ENCODE data around the gene IFIT5. TPM values are rescaled to one million over a fixed set of nuclear protein-coding genes. Genes with fewer than 3 reads are reported as not detected.

IFIT5 gene
- polyA plus RNA-seq, 2 of the 4 experiments (the other 2 are of a cell fraction), result 7.8 to 11.5 TPM

DNA sequence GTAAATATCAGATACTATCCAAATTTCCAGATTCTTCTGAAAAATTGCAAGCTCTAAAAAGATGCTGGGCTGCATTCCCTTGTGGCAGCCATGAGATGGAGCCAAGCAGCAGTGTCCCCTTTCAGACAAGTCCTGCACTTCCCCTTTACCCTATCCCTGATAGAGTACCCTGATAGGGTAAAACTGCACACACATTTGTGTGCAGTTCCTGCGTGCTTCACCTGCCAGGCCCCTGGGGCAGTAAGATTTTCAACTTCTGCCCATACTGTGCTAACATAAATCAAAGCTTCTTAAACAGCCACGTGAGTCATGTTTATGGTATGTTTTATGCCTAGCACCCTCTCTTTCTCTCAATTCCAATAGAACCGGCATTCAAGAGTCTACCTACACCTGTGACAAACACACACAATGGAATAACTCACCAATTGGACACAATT, 52.2 kb downstream of the IFIT5 start (continued):
- TF ChIP-seq, protein P1, sequence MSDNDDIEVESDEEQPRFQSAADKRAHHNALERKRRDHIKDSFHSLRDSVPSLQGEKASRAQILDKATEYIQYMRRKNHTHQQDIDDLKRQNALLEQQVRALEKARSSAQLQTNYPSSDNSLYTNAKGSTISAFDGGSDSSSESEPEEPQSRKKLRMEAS (IDR thresholded peaks at IDR 0.05), result 0 out of 2 replicates have a peak, but pooled peaks have one; percentile 30
- TF ChIP-seq ZSCAN20 (CRISPR knock-in tag; IDR thresholded peaks at IDR 0.05) (no peak), MYC (IDR thresholded peaks at IDR 0.05; ENCODE audit: borderline replicate concordance, low read length) (no peak), ZNF302 (CRISPR knock-in tag; IDR thresholded peaks at IDR 0.05) (no peak), ESRRA (IDR thresholded peaks at IDR 0.05; ENCODE audit: borderline replicate concordance, low read length) (no peak), RNF2 (IDR thresholded peaks at IDR 0.05; ENCODE audit: borderline replicate concordance, low read depth) (no peak), NFE2L2 (conservative IDR thresholded peaks at IDR 0.05; ENCODE audit: low read length) (no peak), RAD21 (conservative IDR thresholded peaks at IDR 0.05 in 1 of 2, IDR thresholded peaks at IDR 0.05 in 1 of 2) (peak; percentile 65 to 70), POLR2A (IDR thresholded peaks at IDR 0.05; ENCODE audit: low read length) (no peak), HDAC2 (IDR thresholded peaks at IDR 0.05) (no peak)
- TF ChIP-seq, protein P2, sequence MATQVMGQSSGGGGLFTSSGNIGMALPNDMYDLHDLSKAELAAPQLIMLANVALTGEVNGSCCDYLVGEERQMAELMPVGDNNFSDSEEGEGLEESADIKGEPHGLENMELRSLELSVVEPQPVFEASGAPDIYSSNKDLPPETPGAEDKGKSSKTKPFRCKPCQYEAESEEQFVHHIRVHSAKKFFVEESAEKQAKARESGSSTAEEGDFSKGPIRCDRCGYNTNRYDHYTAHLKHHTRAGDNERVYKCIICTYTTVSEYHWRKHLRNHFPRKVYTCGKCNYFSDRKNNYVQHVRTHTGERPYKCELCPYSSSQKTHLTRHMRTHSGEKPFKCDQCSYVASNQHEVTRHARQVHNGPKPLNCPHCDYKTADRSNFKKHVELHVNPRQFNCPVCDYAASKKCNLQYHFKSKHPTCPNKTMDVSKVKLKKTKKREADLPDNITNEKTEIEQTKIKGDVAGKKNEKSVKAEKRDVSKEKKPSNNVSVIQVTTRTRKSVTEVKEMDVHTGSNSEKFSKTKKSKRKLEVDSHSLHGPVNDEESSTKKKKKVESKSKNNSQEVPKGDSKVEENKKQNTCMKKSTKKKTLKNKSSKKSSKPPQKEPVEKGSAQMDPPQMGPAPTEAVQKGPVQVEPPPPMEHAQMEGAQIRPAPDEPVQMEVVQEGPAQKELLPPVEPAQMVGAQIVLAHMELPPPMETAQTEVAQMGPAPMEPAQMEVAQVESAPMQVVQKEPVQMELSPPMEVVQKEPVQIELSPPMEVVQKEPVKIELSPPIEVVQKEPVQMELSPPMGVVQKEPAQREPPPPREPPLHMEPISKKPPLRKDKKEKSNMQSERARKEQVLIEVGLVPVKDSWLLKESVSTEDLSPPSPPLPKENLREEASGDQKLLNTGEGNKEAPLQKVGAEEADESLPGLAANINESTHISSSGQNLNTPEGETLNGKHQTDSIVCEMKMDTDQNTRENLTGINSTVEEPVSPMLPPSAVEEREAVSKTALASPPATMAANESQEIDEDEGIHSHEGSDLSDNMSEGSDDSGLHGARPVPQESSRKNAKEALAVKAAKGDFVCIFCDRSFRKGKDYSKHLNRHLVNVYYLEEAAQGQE (IDR thresholded peaks at IDR 0.05), result no peak
- TF ChIP-seq, protein P3, sequence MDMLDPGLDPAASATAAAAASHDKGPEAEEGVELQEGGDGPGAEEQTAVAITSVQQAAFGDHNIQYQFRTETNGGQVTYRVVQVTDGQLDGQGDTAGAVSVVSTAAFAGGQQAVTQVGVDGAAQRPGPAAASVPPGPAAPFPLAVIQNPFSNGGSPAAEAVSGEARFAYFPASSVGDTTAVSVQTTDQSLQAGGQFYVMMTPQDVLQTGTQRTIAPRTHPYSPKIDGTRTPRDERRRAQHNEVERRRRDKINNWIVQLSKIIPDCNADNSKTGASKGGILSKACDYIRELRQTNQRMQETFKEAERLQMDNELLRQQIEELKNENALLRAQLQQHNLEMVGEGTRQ (IDR thresholded peaks at IDR 0.05), result no peak

DNA sequence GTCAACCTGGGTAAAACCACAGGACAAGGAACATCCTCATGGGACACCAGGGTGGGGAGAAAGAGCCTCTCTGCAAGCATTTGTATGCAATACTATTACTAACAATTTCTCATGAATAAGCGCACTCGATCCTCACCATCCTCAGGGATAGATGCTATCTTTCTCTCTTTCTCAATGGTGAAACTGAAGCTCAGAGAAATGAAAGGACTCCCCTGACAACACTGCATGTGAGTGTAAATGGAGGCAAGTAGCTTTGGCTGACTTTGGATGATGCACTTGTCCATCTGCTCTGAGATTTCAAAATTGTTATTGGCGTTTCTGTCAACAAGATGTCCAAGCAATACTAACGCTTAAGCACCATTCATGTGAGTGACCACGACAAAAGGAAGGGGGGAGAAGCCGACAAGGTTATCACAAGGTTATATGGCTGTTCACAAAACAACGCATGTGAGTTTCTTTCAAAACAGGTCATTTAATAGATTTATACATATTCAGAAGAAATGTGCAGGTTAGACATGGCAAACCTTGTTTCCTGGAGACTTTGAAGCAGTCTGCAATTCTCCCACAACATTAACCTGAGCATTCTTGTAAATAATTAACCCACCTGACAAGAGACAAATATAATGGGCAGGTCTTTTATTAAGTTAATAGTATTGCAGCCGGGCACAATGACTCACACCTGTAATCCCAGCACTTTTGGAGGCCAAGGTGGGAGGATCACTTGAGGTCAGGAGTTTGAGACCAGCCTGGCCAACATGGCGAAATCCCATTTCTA, 54.0 kb downstream of the IFIT5 start:
- no peak overlapping the region for H3K4me2 ChIP-seq
- no peak overlapping the region; a peak in 1 of 6 replicates for H3K27ac ChIP-seq
- DNase-seq (ENCODE audit: low read depth in 1 of 2, low spot score in 1 of 2), result no peak
- ChIA-PET CTCF (no interaction called here), POLR2A (no interaction called here)
- TF ChIP-seq CEBPB (IDR thresholded peaks at IDR 0.05) (no peak), FOXS1 (CRISPR knock-in tag; IDR thresholded peaks at IDR 0.05) (no peak), POLR2AphosphoS2 (conservative IDR thresholded peaks at IDR 0.05; ENCODE audit: low read length) (no peak), PHF8 (IDR thresholded peaks at IDR 0.05; ENCODE audit: borderline replicate concordance, low read depth) (no peak), NPAS2 (CRISPR knock-in tag; IDR thresholded peaks at IDR 0.05; ENCODE audit: borderline replicate concordance) (no peak), RAD21 (conservative IDR thresholded peaks at IDR 0.05 in 1 of 2, IDR thresholded peaks at IDR 0.05 in 1 of 2) (no peak), KDM1A (IDR thresholded peaks at IDR 0.05; ENCODE audit: low read depth) (no peak)
- H3K4me1 ChIP-seq, result peaks cover 21% of the 10 kb centered on the region; the same call in 2 of the 3 replicates
- FAIRE-seq, result no peak
- no peak for ATAC-seq
- no peaks in the 10 kb centered on the region for H3K9me3 ChIP-seq
- 77% methylated on average over 9 of the region's 9 CpGs for WGBS (ENCODE audit: missing lambda C conversion rate)
- H3K4me3 ChIP-seq, result no peak overlapping the region

DNA sequence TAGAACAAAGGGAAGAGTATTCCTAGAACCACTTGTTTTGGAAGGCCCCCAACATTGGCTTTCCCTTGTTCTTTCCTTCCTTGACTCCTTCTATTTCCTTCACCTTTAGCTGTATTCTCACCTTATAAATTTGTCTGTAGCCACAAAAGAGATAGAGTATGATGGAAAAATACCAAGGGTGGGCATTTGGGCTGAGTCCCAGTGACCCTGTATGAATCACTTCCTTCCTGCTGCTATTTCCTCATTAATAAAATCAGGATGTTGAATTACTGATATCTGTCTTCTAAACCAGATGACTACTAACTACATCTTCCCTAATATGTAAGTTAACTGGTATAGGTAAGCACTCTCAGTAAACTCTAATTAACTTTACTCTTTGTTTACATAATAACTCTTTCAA, 55.1 kb downstream of the IFIT5 start:
- POLR2A ChIA-PET, result no interaction called here
- no peaks in the 10 kb centered on the region for H3K9me3 ChIP-seq
- H3K4me2 ChIP-seq, result no peak overlapping the region
- FAIRE-seq (no peak), DNase-seq (ENCODE audit: low read depth in 1 of 2, low spot score in 1 of 2) (no peak), ATAC-seq (no peak)
- TF ChIP-seq, protein P4, sequence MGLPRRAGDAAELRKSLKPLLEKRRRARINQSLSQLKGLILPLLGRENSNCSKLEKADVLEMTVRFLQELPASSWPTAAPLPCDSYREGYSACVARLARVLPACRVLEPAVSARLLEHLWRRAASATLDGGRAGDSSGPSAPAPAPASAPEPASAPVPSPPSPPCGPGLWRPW (IDR thresholded peaks at IDR 0.05), result no peak
- TF ChIP-seq HOXB13 (CRISPR knock-in tag; IDR thresholded peaks at IDR 0.05; ENCODE audit: low read depth) (no peak), HDAC2 (IDR thresholded peaks at IDR 0.05) (no peak), FOXS1 (CRISPR knock-in tag; IDR thresholded peaks at IDR 0.05) (no peak), HOXB5 (CRISPR knock-in tag; IDR thresholded peaks at IDR 0.05) (no peak), SMC3 (IDR thresholded peaks at IDR 0.05) (no peak)
- no peak overlapping the region; a peak in 1 of 6 replicates for H3K27ac ChIP-seq
- H3K4me1 ChIP-seq, result peaks cover 21% of the 10 kb centered on the region; the same call in 2 of the 3 replicates
- no peak overlapping the region for H3K4me3 ChIP-seq
- CTCF ChIA-PET, result no interaction called here

Data from A549 (cell line).